ENCODE results near the gene AFG1L. TPM values are rescaled to one million over a fixed set of nuclear protein-coding genes. Genes with fewer than 3 reads are reported as not detected.
A peak's percentile ranks its signal among the peaks of the same experiment; 100 is the strongest.
"Not testable (repeated sequence)": the region's sequence is repeated elsewhere in the genome, so short reads cannot be mapped to it uniquely, and the experiment has no call there.

The AFG1L gene
- 10 to 100 TPM in 2 of 3 donors, 1 to 10 TPM in 1; 8.4 to 11.7 (median 10.6) TPM for total RNA-seq
- long read RNA-seq, donor 1, full-length matches to known transcripts: 1 of 1 reads
- long read RNA-seq, donor 1, partial matches to known transcripts: 0 of 1 reads
- long read RNA-seq, donor 1, other reads (novel, unspliced or antisense): 0 of 1 reads
- long read RNA-seq, donor 2, full-length matches to known transcripts: 3 of 5 reads
- long read RNA-seq, donor 2, partial matches to known transcripts: 0 of 5 reads
- long read RNA-seq, donor 2, other reads (novel, unspliced or antisense): 2 of 5 reads

DNA sequence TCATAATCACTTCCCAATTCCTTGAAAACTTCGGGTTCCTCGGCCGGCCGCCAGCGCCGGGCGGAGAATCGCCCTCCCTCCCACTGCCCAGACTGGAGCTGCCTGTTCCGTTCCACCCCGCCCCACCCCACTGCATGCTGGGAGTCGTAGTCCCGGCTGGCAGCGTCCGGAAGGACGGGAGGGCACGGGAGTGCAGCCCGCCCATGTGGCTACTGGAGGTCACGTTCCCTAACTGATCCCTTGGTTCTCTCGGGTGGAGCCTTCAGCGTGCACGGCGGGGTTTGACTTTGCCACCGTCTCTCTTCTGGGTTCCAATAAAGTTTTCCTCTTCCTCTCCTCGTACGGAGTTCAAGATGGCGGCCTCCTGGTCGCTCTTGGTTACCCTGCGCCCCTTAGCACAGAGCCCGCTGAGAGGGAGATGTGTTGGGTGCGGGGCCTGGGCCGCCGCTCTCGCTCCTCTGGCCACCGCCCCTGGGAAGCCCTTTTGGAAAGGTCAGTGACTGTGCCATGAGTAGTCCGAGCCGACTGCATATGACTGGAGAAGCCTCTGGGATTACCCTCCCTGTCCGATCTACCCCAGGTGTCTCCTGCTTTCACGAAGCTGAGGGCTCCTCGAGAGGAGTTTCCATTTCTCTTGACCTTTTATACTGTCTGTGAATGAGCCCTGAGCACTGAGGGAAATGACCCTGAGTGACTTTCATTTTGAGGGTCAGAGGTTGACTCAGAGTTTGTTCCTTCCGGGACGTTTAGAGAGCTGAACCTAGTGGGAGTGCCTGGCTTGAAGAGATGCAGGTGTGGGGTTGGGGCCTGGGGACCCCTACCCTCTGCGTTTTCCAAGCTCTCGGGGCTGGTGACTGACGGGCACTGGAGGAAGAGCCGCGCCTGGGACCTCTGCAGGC, at the start of gene AFG1L:
Gene AFG1L, plus strand, starts transcription at position 328 of the 899 bp plus-strand sequence. Its CDS starts 26 bp downstream, at position 354.
- TF ChIP-seq CTCF (IDR thresholded peaks at IDR 0.05): no peak

GRCh38 chr6:108245095-108245494, 49.8 kb upstream of the AFG1L start:
- H3K36me3 ChIP-seq (ENCODE audit: low read depth); DNase-seq; H3K4me1 ChIP-seq (ENCODE audit: low read depth); ATAC-seq; H3K9me3 ChIP-seq; intact Hi-C loops (cut with DNase I, micrococcal nuclease); H3K4me3 ChIP-seq: not testable (repeated sequence)

More for the DNA sequence above, at the start of gene AFG1L:
- Histone ChIP-seq H3K36me3 (ENCODE audit: low read depth) (peaks cover 5% of the 10 kb centered on the region), H3K4me3 (peak within 1 kb of the TSS; percentile 81), H3K4me1 (ENCODE audit: low read depth) (peaks cover 10% of the 10 kb centered on the region), H3K9me3 (no peaks in the 10 kb centered on the region)
- intact Hi-C loops (cut with DNase I, micrococcal nuclease): no loop called here
- ATAC-seq (peak; percentile 99), DNase-seq (peak; percentile 96 to 97 (median 97))

GRCh38 chr6:108247965-108248536, 46.8 kb upstream of the AFG1L start:
- Histone ChIP-seq H3K4me1 (ENCODE audit: low read depth) (peaks cover 12% of the 10 kb centered on the region), H3K4me3 (no peak overlapping the region), H3K36me3 (ENCODE audit: low read depth) (no peaks in the 10 kb centered on the region), H3K9me3 (no peaks in the 10 kb centered on the region)
- no peak for TF ChIP-seq CTCF (IDR thresholded peaks at IDR 0.05)
- intact Hi-C loops (cut with DNase I, micrococcal nuclease): no loop called here
- ATAC-seq (no peak), DNase-seq (no peak)

GRCh38 chr6:108250240-108250866, 44.5 kb upstream of the AFG1L start:
- DNase-seq (no peak), ATAC-seq (no peak)
- Histone ChIP-seq H3K9me3 (no peaks in the 10 kb centered on the region), H3K4me1 (ENCODE audit: low read depth) (peaks cover 12% of the 10 kb centered on the region), H3K36me3 (ENCODE audit: low read depth) (no peaks in the 10 kb centered on the region), H3K4me3 (no peak overlapping the region)
- intact Hi-C loops (cut with DNase I, micrococcal nuclease): no loop called here
- no peak for TF ChIP-seq CTCF (IDR thresholded peaks at IDR 0.05)

- H3K4me3 ChIP-seq: no peak overlapping the region
- DNase-seq: no peak
- no peaks in the 10 kb centered on the region for H3K36me3 ChIP-seq (ENCODE audit: low read depth)
- no peaks in the 10 kb centered on the region for H3K9me3 ChIP-seq
- intact Hi-C loops (cut with DNase I, micrococcal nuclease): no loop called here
- no peak for TF ChIP-seq CTCF (IDR thresholded peaks at IDR 0.05)
- no peak for ATAC-seq
- H3K4me1 ChIP-seq (ENCODE audit: low read depth): peaks cover 12% of the 10 kb centered on the region
These were observed 43.6 kb upstream of the AFG1L start for GRCh38 chr6:108251252-108251651.
